Right atrium auricular region (tissue), 2 donors: ENCODE results near the gene CACNA1B. TPM values are rescaled to one million over a fixed set of nuclear protein-coding genes. Genes with fewer than 3 reads are reported as not detected.

ENCODE experiments used
- DNase-seq: peaks from one replicate; pipeline ENCODE4 v3.0.0-alpha.2; 2019; ENCODE audit warnings: low spot score
- H3K27ac ChIP-seq, 2 donors: fragments of 200-600 bp; sonication (generic); 1 replicate in 1 of 2; 2 replicates in 1 of 2; pipeline ENCODE4 v1.5.1; 2016 to 2019
- H3K27me3 ChIP-seq, 2 donors: fragments of 200-600 bp; sonication (generic); one replicate each; pipeline versions ENCODE4 v1.5.1 to v1.6.0; 2017 to 2019
- H3K36me3 ChIP-seq: fragments of 200-600 bp; sonication (generic); one replicate; pipeline ENCODE4 v1.5.1; 2016
- H3K4me1 ChIP-seq, 2 donors: fragments of 200-600 bp; sonication (generic); one replicate each; pipeline versions ENCODE4 v1.5.1 to v1.6.0; 2017 to 2019
- H3K4me3 ChIP-seq, 2 donors: fragments of 200-600 bp; sonication (generic); 1 replicate in 1 of 2; 2 replicates in 1 of 2; pipeline ENCODE4 v1.5.1; 2017 to 2019; ENCODE audit warnings: mild to moderate bottlenecking in 1 of 2, moderate library complexity in 1 of 2
- H3K9me3 ChIP-seq, 2 donors: fragments of 200-600 bp; sonication (generic); one replicate each; pipeline ENCODE4 v1.5.1; 2019
- total RNA-seq, 2 donors: library from RNA; depleted of rRNA; stranded (reverse); fragments of >200 nt; gene quantifications; one replicate each; pipeline ENCODE4 v1.1.0, GENCODE V29; 2016
- TF ChIP-seq, protein P1 (sequence below), 2 donors: fragments of 200-600 bp; sonication (generic); IDR thresholded peaks; one replicate each; pipeline ENCODE4 v1.5.1; 2019; ENCODE audit warnings: antibody characterized with exemption in 2 of 2

CACNA1B gene
- total RNA-seq, 2 donors from 2014 or later: 0.04 to 0.41 TPM

DNA sequence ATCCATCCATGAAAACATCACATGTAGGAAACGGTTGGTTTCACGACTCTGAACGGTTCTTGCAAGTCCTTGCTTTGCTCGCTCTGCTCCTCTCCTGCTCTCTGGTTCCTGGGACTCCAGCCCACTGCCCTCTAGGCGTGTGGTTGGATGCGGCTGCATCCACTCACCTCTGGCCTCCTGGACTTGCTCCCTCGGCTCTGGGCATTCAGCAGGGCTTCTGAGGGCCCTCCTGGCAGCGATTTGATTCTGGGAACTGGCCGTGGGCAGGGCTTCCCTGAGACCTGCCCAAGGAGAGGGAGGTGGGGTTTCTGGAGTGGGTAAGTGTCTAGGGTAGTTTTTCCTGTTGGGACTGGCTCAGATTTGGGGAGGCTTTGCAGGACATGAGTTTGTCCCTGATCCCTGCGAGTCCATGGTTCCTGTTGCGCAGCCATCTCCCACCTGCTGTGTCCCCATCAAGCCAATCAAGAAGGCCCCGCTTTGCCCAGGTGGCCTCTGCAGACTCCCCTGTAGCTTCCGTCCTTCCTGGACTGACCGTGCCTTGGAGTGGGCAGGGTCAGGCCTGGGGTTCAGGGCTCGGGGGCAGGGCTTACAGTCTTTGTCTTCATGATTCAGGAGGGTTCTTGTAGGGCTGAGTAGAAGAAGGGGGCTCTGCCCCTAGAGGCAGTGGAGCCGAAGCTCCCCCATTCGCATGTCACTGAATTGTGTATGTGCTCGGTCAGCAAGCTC lies 192.3 kb downstream of the CACNA1B start:
- Histone ChIP-seq H3K4me3 (no peak overlapping the region), H3K27me3 (no peaks in the 10 kb centered on the region), H3K36me3 (no peaks in the 10 kb centered on the region), H3K27ac (no peak overlapping the region), H3K9me3 (no peaks in the 10 kb centered on the region), H3K4me1 (no peaks in the 10 kb centered on the region)
- TF ChIP-seq, protein P1, sequence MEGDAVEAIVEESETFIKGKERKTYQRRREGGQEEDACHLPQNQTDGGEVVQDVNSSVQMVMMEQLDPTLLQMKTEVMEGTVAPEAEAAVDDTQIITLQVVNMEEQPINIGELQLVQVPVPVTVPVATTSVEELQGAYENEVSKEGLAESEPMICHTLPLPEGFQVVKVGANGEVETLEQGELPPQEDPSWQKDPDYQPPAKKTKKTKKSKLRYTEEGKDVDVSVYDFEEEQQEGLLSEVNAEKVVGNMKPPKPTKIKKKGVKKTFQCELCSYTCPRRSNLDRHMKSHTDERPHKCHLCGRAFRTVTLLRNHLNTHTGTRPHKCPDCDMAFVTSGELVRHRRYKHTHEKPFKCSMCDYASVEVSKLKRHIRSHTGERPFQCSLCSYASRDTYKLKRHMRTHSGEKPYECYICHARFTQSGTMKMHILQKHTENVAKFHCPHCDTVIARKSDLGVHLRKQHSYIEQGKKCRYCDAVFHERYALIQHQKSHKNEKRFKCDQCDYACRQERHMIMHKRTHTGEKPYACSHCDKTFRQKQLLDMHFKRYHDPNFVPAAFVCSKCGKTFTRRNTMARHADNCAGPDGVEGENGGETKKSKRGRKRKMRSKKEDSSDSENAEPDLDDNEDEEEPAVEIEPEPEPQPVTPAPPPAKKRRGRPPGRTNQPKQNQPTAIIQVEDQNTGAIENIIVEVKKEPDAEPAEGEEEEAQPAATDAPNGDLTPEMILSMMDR (IDR thresholded peaks at IDR 0.05): no peak
- no peak for DNase-seq

DNA sequence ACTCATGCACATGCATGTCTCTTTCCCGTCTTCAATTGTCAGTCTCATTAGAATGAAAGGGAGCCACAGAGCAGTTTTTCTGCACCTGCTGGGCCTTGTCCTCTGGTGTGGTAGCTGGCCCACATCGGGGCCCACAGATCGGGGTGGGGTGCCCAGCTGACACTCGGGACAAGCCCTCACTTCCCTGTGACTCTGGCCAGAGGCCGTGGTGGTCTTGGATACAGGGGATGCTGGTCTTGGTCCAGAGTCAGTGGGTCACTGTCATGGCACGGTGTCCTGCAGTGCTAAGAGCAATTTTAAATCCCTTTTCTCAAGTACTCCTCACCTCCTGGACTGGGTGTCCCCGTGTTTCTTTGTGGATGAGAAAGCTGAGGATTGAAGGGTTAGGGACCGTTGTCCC lies 193.2 kb downstream of the CACNA1B start:
- no peaks in the 10 kb centered on the region for H3K4me1 ChIP-seq
- H3K4me3 ChIP-seq: no peak overlapping the region
- H3K27ac ChIP-seq: no peak overlapping the region
- H3K27me3 ChIP-seq: no peaks in the 10 kb centered on the region
- peak; percentile 30 for DNase-seq
- H3K36me3 ChIP-seq: no peaks in the 10 kb centered on the region
- H3K9me3 ChIP-seq: no peaks in the 10 kb centered on the region
- TF ChIP-seq, protein P1 (IDR thresholded peaks at IDR 0.05): no peak

DNA sequence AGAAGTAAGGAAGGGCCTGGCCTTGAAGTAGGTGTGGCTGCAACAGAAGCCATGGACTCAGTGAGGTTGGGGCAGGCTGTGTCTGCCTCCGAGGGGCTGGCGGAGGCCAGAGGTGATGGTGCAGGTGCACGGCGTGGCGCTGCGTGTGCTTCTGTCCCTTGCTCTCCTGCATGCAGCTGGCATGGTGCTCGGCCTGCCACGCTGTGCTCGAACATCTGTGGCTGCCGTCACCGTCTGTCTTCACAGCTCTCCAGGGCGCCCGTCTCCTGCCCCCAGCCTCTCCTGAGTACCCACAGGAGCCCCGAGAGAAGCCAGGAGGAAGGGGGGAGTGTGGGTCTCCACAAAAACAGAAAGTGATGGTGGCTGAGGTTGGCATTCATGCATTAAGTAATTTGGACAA lies 193.7 kb downstream of the CACNA1B start:
- no peaks in the 10 kb centered on the region for H3K27me3 ChIP-seq

DNA sequence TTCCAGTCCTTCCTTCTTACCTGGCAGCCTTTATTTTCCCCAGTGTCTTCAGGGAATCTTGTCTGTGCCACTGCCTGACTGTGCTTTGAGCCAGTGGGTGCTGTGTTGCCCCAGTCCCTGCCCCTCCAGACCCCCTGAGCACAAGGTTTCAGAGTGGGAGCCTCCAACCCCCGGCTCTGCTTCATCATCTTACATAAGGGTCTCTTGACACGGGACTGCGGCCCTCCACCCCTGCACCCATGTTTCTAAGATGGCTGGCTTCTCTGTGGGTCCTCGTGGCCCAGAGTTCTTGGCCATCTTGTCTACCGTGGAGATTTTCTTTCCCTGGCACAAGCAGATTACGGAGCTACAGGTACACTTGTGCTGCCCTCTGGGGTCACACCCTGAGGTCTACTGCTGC lies 194.1 kb downstream of the CACNA1B start:
- TF ChIP-seq, protein P1 (IDR thresholded peaks at IDR 0.05): no peak
- H3K9me3 ChIP-seq: no peaks in the 10 kb centered on the region
- H3K36me3 ChIP-seq: no peaks in the 10 kb centered on the region
- DNase-seq: peak; percentile 26
- H3K4me1 ChIP-seq: no peaks in the 10 kb centered on the region
- no peak overlapping the region for H3K27ac ChIP-seq
- H3K4me3 ChIP-seq: no peak overlapping the region
- H3K27me3 ChIP-seq: no peaks in the 10 kb centered on the region

More for the DNA sequence above, 193.7 kb downstream of the CACNA1B start:
- Histone ChIP-seq H3K4me1 (no peaks in the 10 kb centered on the region), H3K36me3 (no peaks in the 10 kb centered on the region), H3K4me3 (no peak overlapping the region), H3K9me3 (no peaks in the 10 kb centered on the region), H3K27ac (no peak overlapping the region)
- no peak for DNase-seq
- TF ChIP-seq, protein P1 (IDR thresholded peaks at IDR 0.05): no peak

DNA sequence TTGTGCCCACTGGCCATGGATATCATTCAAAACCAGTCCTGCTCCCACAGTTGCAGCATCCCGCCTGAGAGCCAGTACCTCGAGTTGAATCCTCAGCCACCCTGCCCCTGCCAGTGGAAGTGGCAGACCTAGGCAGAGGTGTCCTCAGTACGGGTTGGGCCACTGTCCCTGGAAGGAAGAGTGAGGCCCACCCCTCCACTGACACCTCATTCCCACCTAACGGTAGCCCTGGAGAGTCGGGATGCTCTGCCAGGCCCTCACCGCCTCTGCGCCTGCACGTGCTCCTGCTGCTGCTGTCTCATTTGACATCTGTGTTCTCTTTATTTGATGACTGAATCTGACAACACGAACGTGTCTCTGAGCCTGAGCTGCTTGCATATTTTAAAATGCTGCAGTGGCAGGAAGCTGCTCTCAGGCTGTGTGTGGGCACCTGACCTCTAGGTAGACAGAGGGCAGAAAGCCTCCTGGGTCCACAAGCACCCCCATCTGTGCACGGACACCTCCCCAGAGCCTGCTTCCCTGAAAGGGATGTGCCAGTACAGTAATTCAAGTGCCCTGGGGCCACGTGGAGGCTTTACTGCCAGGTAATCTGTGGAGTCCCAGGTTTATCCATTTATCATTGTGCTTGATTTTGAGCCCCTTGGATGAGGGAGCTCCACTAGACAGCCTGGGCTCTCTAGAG lies 194.7 kb downstream of the CACNA1B start:
- no peaks in the 10 kb centered on the region for H3K9me3 ChIP-seq
- no peaks in the 10 kb centered on the region for H3K27me3 ChIP-seq
- TF ChIP-seq, protein P1 (IDR thresholded peaks at IDR 0.05): no peak
- no peak overlapping the region for H3K27ac ChIP-seq
- H3K36me3 ChIP-seq: no peaks in the 10 kb centered on the region
- DNase-seq: peak; percentile 34
- no peaks in the 10 kb centered on the region for H3K4me1 ChIP-seq
- no peak overlapping the region for H3K4me3 ChIP-seq
